ENCODE measurements around the gene LZIC.

- no peak for TF ChIP-seq CTCF (IDR thresholded peaks at IDR 0.05; ENCODE audit: insufficient read depth, low read depth, low read length)
- TF ChIP-seq EZH2 (IDR thresholded peaks at IDR 0.05; ENCODE audit: insufficient read depth, low read length) = no peak
Measured at GRCh38 chr1:9984253-9984652, 41.1 kb upstream of the LZIC start.
